GM19023 (cell line): Measurements from ENCODE around the gene BLMH.
A peak's percentile ranks its signal among the peaks of the same experiment; 100 is the strongest.

Source experiments
- ATAC-seq: cut with Tn5 transposase; IDR thresholded peaks from one replicate; pipeline ENCODE4 v1.9.1; 2021; ENCODE audit warnings: mild to moderate bottlenecking, moderate library complexity; ENCODE audit not compliant: unreplicated experiment

BLMH gene

DNA sequence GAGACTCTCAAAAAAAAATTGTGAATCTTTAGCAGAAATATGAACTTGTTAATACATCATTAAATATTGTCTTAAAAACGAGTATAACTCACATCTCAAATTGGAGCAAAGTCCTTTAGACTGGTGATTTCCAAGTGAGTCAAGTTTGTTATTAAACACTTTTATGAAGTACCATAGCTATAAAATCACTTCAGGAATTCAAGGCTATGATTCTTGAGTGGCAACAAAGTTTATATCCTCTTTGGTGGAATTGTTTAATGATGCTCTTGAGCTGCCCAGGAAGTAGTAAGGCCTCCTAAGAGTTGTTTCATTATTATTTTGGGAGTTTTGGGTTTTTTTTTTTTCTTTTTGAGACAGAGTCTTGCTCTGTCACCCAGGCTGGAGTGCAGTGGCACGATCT is 16.7 kb upstream of the BLMH start:
- ATAC-seq = no peak

DNA sequence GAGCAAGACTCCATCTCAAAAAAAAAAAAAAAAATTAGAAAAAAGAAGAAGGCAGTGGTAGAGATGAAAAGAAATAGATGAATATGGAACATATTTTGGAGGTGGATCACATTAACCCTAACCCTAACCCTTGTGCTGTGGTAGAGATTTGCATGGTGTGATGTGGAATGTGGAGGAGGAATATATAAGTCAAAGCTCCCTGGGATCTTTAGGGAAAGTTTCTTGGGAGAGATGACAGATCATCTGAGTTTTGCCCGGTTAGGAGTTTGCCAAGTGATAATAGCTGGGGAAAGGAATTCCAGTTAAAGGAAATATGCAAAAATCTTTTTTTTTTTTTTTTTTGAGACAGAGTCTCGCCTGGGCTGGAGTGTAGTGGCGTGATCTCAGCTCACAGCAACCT is 13.0 kb upstream of the BLMH start:
- ATAC-seq = no peak

DNA sequence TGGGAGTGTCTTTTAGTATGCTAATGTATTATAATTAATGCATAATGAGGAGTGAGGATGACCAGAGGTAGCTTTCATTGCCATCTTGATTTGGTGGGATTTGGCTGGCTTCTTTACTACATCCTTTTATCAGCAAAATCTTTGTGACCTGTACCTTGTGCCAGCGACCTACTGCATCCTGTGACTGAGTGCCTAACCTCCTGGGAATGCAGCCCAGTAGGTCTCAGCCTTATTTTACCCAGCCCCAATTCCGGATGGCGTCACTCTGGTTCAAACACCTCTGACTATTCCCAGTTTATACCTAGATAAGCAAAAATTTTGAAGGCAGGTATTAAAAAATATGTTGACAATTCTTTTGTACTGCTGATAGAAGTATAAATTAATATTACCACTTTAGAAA is 10.5 kb upstream of the BLMH start:
- ATAC-seq = no peak

DNA sequence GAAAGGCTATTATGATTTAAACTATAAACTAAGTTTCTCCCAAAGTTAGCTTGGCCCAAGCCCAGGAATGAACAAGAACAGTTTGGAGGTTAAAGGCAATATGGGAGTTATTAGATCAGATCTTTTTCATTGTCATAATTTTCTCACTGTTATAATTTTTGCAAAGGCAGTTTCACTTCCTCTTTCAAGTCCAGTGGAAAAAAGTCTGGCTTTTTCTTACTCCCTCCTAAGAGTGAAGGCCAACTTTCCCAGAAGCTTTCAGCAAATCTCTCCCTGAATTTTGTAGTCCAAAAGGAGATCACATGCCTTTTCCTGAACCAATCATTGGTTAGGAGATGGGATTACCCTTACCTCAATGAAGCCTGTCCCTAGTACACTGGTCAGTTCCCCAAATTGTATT is 9.1 kb upstream of the BLMH start:
- no peak for ATAC-seq

DNA sequence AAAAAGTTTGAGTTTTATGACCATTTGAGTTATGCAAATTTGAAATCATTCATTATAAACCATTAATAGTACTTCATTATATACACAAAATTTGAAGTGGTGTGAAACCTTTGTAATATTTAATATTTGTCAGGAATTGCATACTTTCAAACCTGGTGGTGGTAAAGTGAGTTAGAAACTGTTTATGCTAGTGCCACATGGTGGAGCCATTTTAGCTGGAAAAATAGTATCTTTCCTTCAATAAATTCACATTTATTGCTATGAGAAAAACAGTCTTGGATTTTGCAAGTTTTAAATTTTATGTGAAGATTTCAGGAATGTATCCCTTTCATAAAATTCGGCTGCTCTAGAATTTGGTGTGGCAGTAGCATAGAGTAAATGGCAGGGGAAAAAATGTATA is 7.3 kb upstream of the BLMH start:
- no peak for ATAC-seq

DNA sequence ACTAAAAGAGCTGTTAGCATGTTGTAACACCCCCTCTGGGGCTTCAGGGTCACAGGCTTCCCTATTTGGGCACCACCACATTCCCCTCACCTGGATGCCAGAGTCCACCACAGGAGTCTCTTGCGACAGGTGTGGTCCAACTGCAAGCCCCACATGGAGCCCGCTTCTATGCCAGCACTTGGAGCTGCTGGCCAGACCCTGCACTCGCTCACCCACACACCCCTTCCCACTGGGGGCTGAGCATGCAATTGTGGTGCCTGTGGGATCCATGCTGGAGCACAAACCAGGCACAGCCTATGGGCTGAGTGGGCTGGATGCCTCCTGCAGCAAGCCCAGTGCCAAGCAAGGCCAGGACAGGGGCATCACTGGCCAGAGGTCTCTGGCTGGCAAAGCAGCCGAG is 6.0 kb upstream of the BLMH start:
- no peak for ATAC-seq

DNA sequence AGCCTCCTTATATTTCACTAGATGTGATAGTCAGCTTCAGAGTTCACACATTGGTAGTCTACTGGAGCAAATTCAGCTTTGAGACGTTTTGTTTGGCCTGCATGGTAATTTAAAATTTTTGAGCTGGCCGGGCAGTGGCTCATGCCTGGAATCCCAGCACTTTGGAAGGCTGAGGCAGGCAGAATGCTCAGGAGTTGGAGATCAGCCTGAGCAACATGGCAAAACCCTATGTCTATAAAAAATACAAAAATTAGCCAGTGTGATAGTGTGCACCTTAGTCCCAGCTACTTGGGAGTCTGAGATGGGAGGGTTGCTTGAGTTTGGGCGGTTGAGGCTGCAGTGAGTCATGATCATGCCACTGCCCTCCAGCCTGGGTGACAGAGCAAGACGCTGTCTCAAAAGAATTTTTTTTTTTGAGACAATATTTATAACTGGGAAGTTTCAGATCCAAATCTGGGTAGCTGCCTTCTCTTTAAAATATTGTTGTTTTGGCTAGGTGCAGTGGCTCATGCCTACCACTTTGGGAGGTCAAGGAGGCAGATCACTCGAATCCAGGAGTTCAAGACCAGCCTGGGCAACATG is 4.8 kb upstream of the BLMH start:
- no peak for ATAC-seq

DNA sequence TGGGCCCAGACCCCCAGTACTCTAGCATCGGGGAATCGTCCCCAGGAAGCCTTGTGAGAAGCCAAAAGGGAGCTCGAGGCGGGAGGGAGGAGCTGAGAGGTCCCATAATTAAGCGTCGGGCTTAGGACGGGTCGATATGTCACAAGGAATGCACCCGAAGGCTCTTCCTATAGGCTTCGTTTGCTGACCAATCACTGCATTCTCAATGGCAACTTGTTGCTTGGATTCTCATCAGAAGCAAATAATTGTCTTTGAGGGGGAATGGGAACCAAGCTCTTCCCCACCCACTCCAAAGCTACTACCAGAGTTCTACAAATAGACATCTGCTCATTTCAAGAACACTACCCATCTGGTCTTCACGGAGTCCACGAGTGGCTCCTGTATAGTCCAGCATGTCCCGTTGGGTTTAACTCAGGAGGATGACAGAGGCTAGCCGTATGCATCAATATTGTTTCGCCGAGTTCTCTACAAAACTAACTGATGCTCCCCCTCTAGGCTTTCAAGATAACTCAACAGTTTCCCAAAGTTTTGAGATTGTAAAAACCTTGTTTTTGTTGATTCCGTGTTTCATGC is 628 bp upstream of the BLMH start:
- no peak for ATAC-seq

DNA sequence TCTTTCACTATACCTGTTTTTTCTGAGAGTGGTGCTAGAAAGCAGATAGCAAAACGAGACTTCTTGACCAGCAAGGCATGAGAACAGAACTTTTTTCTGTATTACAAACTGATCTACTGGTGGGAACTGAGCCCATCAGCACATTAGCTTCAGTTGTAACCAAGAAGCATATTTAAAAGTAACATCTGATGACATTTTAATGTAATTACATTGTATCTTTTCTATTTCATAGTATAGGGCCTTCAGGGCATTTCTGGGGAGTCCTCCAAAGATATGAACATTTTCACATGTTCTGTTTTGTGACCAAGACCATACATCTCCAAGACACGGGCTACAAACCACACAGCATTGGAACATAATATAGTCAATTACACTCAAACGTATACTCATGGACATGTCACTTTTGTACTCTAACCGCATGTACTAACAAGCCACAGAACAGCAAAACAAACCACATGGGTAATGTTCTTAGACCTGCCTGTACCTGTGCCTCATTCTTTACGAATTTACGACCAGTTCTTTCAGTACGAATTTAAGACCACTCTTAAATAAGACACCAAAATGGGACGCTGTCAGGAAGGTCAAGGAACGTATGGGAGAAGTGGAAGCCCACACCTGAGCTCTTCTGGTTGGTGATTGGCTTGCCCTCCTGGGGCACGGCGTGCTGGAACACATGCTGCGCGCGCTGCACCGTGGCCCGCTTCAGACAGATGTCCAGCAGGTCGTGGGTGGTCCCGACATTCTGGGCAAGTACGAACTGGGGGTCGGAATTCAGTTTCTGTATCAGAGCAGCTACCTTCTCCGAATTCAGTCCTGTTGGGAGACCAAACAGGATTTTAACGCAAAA is 825 bp downstream of the BLMH start:
- ATAC-seq = peak; percentile 44

DNA sequence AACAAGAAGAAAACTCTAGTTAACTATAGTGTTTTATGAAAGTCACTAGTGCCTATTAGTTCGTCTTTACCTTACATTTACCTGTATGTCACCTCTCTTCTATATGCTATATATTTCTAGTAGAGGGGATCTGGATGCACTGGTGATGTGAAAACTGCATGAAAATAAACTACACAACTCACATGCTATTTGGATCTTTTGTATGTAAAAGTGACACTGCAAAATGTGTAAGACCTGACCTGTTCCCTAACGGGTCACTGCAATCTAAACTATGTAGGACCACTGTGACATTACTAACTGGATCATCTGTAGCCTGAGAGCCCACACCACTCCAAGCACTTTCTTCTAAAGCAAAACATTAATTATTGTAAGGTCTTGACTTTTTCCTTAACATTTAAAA is 1.7 kb downstream of the BLMH start:
- ATAC-seq = no peak

DNA sequence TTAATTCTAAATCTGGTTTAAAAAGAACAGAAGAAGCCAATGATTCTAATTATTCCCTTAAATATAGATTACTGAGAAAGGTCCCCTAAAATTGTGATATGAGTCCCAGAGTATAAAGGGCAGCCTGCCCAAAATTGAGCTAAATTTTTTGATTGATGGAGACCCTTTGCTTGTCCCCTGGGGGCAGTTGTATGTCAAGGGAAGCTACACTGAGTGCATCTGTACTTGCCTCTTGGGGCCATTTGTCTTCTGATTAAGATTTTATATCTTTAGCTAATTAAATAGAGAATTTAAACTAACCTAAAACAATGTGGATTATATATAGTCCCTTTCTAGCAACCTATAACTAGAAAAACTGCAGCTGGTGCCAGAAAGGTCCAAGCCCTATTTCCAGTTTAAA is 12.6 kb downstream of the BLMH start:
- no peak for ATAC-seq

DNA sequence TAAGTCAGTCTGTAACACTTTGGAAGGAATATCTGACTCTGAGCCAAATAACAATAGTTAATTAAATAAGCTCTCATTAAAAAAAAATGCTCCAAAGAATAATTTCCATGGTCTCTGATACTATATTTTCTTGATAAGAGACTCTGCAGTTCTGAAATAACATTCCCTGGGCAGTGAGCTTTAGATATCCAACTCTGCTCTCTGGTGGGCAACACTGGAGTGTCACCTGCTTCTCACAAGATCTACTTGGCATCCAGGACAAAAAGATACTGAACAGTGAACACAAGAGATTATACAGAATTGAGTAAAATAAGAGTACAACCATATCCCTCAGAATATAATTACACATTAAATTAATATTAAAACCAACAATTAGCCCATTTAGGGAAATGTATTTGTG is 13.7 kb downstream of the BLMH start:
- ATAC-seq = no peak

DNA sequence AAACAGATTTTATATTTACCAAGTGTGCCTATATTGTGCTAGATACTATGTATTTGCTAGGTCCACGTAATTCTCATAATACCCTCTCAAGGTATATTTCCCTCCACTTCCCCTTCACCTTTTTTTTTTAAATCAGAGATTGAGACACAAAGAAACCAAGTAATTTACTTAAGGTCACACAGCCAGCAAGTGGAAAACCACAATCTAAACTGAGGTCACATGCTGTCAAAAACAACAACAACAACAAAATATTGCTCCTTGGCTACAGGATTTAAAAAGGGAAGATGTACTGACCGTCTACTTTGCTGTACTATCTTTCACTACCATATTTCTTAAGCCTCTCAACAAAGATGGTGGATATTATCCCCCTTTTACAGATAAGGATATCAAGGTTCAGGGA is 15.8 kb downstream of the BLMH start:
- ATAC-seq = no peak

DNA sequence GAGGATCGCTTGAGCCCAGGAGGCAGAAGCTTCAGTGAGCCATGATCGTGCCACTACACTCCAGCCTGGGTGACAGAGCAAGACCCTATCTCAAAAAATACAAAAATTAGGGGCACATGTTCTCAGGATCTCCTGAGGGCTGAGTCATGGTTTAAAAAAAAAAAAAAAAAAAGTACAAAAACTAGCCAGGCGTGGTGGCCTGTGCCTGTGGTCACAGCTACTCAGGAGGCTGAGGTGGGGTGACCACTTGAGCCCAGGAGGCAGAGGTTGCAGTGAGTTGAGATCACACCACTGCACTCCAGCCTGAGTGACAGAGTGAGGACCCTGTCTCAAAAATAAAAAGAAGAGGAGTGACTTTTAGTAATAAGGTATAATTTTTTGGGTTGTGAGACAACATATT is 16.9 kb downstream of the BLMH start:
- ATAC-seq = no peak

DNA sequence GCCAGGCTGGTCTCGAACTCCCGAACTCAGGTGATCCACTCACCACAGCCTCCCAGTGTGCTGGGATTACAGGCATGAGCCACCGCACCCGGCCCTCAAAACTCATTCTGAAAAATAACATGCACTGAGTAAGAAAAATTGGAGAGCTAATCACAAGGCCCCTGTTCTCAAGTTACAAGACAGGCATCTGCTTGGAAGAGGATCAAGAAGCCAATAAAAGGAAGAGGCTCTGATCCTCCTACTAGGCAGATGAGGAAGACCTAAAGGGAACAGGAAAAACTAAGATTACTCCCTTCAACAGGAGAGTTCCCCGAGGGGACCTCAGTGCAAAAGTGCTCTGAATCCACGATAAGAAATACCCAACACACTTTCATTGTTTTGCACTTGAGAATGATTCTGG is 18.4 kb downstream of the BLMH start:
- no peak for ATAC-seq

DNA sequence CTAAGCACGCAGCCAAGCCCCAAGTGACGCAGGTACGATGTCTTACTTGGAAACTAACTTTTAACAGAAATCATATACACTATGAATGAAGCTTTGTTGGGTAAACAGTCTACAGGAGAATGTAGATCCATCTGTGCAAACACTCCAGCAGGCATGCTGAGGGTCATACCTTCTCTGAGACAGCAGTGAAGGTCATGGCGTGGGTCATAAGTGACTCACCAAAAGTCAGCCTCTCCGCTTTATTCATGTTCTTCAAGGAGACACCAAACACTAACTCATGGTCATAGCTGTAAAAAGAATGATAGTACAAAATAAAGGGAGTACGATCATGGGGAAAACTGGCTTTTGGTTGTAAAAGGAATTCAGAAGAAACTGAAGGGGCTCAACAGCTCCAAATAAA is 20.6 kb downstream of the BLMH start:
- ATAC-seq = no peak

DNA sequence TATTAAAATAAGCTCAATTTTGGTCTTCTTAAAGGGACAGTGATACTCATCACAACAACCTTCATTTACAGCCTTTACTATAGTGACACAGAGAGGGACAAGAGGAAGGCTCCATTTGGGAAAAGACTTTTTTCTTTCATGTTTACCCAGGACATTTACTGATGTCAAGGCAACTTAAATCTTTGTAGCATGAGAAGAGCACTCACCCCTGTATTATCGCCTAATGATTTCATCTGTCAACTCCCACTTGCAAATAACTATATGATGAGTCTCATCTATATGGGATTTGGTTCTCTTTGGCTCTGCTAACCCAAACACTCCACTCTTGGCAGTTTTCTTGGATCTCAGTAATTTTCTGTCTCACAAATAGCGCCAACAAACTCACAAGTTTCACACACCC is 24.1 kb downstream of the BLMH start:
- no peak for ATAC-seq

DNA sequence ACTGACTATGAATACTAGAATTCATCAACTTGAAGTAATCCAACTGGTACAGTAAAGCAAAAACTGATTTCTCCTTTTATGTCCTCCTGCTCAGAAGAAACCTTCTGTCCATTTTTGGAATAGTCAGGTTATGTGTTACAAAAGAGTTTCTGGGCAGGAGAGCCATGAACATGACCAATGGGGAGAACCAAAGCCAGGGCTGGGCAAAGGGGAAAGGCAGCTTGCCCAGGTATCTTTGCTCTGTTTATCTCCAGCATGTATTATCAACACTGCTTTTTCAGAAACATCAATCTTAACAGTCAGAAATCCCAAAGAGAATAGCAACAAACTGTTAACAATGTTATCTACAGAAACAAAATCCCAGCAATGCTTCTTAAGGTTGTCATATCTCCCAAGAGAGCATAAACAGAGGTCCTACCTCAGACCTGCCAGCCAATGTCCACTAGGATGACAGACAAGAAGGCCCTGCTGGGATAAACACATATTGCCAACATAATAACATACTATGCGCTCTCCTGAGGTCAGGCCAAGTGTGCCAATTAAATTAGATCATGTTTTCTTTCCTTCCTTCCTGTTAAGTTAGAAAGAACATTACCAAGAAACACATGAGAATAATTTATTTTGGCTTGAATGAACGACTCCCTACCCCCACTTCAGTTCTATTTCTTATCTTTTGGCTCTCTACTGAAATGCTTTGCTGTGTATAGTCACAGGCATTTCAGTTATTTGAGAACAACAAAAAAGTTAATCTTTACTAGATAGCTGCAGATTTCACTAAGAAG is 28.0 kb downstream of the BLMH start:
- ATAC-seq = no peak

DNA sequence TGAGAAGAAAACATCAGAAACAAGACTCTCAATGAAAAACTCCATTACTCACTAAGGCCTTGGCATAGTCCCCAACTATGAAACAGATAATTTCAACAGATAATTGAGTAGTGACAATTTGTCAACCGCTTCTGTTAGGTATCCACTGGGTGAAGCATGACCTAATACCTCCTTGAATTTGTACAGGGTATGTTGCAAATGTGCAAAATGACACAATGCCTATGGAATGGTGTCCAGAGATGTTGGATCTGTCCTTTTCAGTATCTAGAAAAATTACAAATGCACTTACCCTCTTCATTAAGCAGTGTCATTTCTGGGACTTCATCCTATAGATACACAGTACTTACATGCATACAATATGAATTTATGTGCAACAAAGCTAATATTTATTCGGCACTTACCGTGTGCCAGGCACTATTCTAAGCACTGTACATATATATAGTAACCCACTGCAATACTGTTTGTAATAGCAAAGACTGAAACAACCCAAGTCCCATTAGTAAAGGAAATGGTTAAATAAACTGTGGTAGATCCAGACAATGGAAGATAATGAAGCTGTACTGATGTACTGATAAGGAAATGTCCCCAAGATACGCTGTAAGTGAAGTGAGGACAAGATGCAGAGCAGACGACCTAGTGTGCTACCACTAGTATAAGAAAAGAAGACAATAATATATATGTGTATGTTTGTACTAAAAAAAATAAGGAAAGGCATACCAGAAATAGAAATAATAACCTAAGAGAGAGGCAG is 34.8 kb downstream of the BLMH start:
- no peak for ATAC-seq

DNA sequence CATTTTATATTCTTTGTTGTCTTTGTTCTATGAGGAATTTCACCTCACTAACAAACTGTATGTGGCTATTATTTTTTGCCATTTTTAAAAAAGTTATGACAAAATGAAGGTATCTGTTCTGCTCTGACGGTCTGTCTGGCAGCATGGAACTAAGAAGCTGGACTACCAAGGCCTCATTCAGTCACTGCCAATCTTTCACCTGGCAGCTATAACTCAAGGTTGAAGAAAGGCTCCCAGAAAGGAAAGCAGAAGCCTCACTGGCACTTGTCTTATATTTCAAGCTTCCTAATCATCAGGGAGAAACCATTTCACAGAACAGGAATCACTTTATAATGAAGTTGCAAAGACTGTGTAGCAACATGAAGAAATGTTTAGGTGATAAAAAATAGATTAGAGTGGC is 37.6 kb downstream of the BLMH start:
- no peak for ATAC-seq

DNA sequence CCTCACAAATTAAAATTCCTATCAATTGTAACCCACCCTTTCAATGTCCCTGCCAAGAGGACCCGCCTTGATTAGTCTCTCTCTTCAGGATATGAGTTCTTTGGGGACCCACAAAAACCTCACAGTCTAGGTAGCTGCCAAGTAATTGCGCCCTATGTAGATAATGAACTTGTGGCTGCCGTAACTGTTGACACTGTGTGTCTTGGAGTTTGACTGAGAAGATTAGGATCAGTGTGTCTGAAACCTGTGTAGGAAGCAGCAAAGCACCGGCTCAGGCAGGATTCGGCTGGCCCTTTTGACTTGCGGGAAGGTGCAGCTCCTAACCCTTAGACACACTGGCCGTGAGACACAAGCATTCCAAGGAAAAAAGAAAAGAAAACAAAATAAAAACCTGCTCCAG is 38.4 kb downstream of the BLMH start:
- ATAC-seq = no peak
